Measurements from ENCODE around the gene AFAP1. TPM values are rescaled to one million over a fixed set of nuclear protein-coding genes. Genes with fewer than 3 reads are reported as not detected.

Gene AFAP1
- total RNA-seq, 5 donors from 2014 or later (not counting 1 experiment from before 2014, with no cell fraction given): 4.8 to 34.8 (median 20.3) TPM

GRCh38 chr4:7732263-7732662 lies 207.4 kb downstream of the AFAP1 start:
- ChIA-PET CTCF (no interaction called here), POLR2A (no interaction called here)
- Histone ChIP-seq H3K9me3 (no peaks in the 10 kb centered on the region), H3K4me1 (ENCODE audit: control insufficient read depth in 1 of 2, extremely low read depth in 1 of 2, insufficient read depth in 2 of 2, low read length in 2 of 2) (no peaks in the 10 kb centered on the region), H3K36me3 (ENCODE audit: control insufficient read depth in 2 of 2, extremely low read depth in 1 of 2, insufficient read depth in 1 of 2, low read length in 1 of 2) (no peaks in the 10 kb centered on the region), H3K4me3 (ENCODE audit: control insufficient read depth in 1 of 2, extremely low read depth in 1 of 2, low read length in 1 of 2) (no peak overlapping the region), H3K27me3 (replicated peaks in 1 of 2; ENCODE audit: control insufficient read depth in 2 of 2, extremely low read depth in 1 of 2, insufficient read depth in 2 of 2, low read length in 1 of 2) (peaks cover 0 to 14% of the 10 kb centered on the region in 2 experiments), H3K27ac (ENCODE audit: low read length) (no peak overlapping the region)
- Mint-ChIP-seq H3K27ac (no peak overlapping the region), H3K9me3 (no peaks in the 10 kb centered on the region), H3K4me1 (no peaks in the 10 kb centered on the region), H3K4me3 (no peak overlapping the region), H3K27me3 (no peaks in the 10 kb centered on the region), H3K36me3 (no peaks in the 10 kb centered on the region)
- ATAC-seq (replicated peaks in 1 of 4) (no peak), DNase-seq (no peak)
- 92% methylated on average over 2 of the region's 9 CpGs for WGBS (ENCODE audit: insufficient coverage)

GRCh38 chr4:7731437-7731836 lies 208.2 kb downstream of the AFAP1 start:
- H3K27me3 ChIP-seq (replicated peaks in 1 of 2; ENCODE audit: control insufficient read depth in 2 of 2, extremely low read depth in 1 of 2, insufficient read depth in 2 of 2, low read length in 1 of 2): peaks cover 0 to 13% of the 10 kb centered on the region in 2 experiments
- H3K36me3 ChIP-seq (ENCODE audit: control insufficient read depth in 2 of 2, extremely low read depth in 1 of 2, insufficient read depth in 1 of 2, low read length in 1 of 2): no peaks in the 10 kb centered on the region
- H3K9me3 Mint-ChIP-seq: no peaks in the 10 kb centered on the region
- H3K27ac ChIP-seq (ENCODE audit: low read length): no peak overlapping the region
- H3K4me3 ChIP-seq (ENCODE audit: control insufficient read depth in 1 of 2, extremely low read depth in 1 of 2, low read length in 1 of 2): no peak overlapping the region
- H3K4me1 ChIP-seq (ENCODE audit: control insufficient read depth in 1 of 2, extremely low read depth in 1 of 2, insufficient read depth in 2 of 2, low read length in 2 of 2): no peaks in the 10 kb centered on the region
- no peak overlapping the region for H3K27ac Mint-ChIP-seq
- no peaks in the 10 kb centered on the region for H3K36me3 Mint-ChIP-seq
- DNase-seq: no peak
- POLR2A ChIA-PET: no interaction called here
- no CpG with 5 or more reads among the region's 4 CpGs for WGBS (ENCODE audit: insufficient coverage)
- H3K9me3 ChIP-seq: no peaks in the 10 kb centered on the region
- H3K4me3 Mint-ChIP-seq: no peak overlapping the region
- H3K27me3 Mint-ChIP-seq: no peaks in the 10 kb centered on the region
- H3K4me1 Mint-ChIP-seq: no peaks in the 10 kb centered on the region
- no peak for ATAC-seq (replicated peaks in 1 of 4)
- CTCF ChIA-PET: no interaction called here

GRCh38 chr4:7727749-7728148 lies 211.9 kb downstream of the AFAP1 start:
- Histone ChIP-seq H3K27ac (ENCODE audit: low read length) (no peak overlapping the region), H3K27me3 (replicated peaks in 1 of 2; ENCODE audit: control insufficient read depth in 2 of 2, extremely low read depth in 1 of 2, insufficient read depth in 2 of 2, low read length in 1 of 2) (peaks cover 0 to 8% of the 10 kb centered on the region in 2 experiments), H3K4me1 (ENCODE audit: control insufficient read depth in 1 of 2, extremely low read depth in 1 of 2, insufficient read depth in 2 of 2, low read length in 2 of 2) (no peaks in the 10 kb centered on the region), H3K36me3 (ENCODE audit: control insufficient read depth in 2 of 2, extremely low read depth in 1 of 2, insufficient read depth in 1 of 2, low read length in 1 of 2) (no peaks in the 10 kb centered on the region), H3K9me3 (no peaks in the 10 kb centered on the region), H3K4me3 (ENCODE audit: control insufficient read depth in 1 of 2, extremely low read depth in 1 of 2, low read length in 1 of 2) (no peak overlapping the region)
- Mint-ChIP-seq H3K36me3 (no peaks in the 10 kb centered on the region), H3K27me3 (no peaks in the 10 kb centered on the region), H3K4me3 (no peak overlapping the region), H3K4me1 (no peaks in the 10 kb centered on the region), H3K9me3 (peaks cover 0 to 6% (median 0%) of the 10 kb centered on the region in 3 donors), H3K27ac (no peak overlapping the region)
- ChIA-PET POLR2A (no interaction called here), CTCF (interaction anchor here in 1 of 2 donors (0.6 kb wide), 1 partner anchor 1628 kb away, joined by 7 read pairs; no protein-coding TSS in a partner anchor)
- ATAC-seq (replicated peaks in 1 of 4): no peak
- no peak for DNase-seq
- no CpG with 5 or more reads among the region's 1 CpG for WGBS (ENCODE audit: insufficient coverage)

- no peaks in the 10 kb centered on the region for H3K36me3 ChIP-seq (ENCODE audit: control insufficient read depth in 2 of 2, extremely low read depth in 1 of 2, insufficient read depth in 1 of 2, low read length in 1 of 2)
- Mint-ChIP-seq H3K27ac (no peak overlapping the region), H3K4me1 (peaks cover 0 to 5% (median 0%) of the 10 kb centered on the region in 3 donors), H3K4me3 (no peak overlapping the region), H3K27me3 (peaks cover 4% of the 10 kb centered on the region in 2 donors), H3K9me3 (peaks cover 0 to 6% (median 0%) of the 10 kb centered on the region in 3 donors), H3K36me3 (no peaks in the 10 kb centered on the region)
- no peaks in the 10 kb centered on the region for H3K9me3 ChIP-seq
- WGBS (ENCODE audit: insufficient coverage): 79% methylated on average over 17 of the region's 22 CpGs
- no peaks in the 10 kb centered on the region for H3K4me1 ChIP-seq (ENCODE audit: control insufficient read depth in 1 of 2, extremely low read depth in 1 of 2, insufficient read depth in 2 of 2, low read length in 2 of 2)
- POLR2A ChIA-PET: no interaction called here
- no peak overlapping the region for H3K4me3 ChIP-seq (ENCODE audit: control insufficient read depth in 1 of 2, extremely low read depth in 1 of 2, low read length in 1 of 2)
- DNase-seq (no peak), ATAC-seq (replicated peaks in 1 of 4) (no peak)
- H3K27ac ChIP-seq (ENCODE audit: low read length): no peak overlapping the region
- H3K27me3 ChIP-seq (replicated peaks in 1 of 2; ENCODE audit: control insufficient read depth in 2 of 2, extremely low read depth in 1 of 2, insufficient read depth in 2 of 2, low read length in 1 of 2): peaks cover 0 to 14% of the 10 kb centered on the region in 2 experiments
- CTCF ChIA-PET: interaction anchor here in 1 of 2 donors (0.6 kb wide), 1 partner anchor 1627 kb away, joined by 7 read pairs; no protein-coding TSS in a partner anchor
Measured at GRCh38 chr4:7726665-7727413, 212.8 kb downstream of the AFAP1 start.

- ChIA-PET POLR2A (no interaction called here), CTCF (no interaction called here)
- Histone ChIP-seq H3K27me3 (replicated peaks in 1 of 2; ENCODE audit: control insufficient read depth in 2 of 2, extremely low read depth in 1 of 2, insufficient read depth in 2 of 2, low read length in 1 of 2) (peaks cover 0 to 16% of the 10 kb centered on the region in 2 experiments), H3K9me3 (no peaks in the 10 kb centered on the region), H3K27ac (ENCODE audit: low read length) (no peak overlapping the region), H3K4me1 (ENCODE audit: control insufficient read depth in 1 of 2, extremely low read depth in 1 of 2, insufficient read depth in 2 of 2, low read length in 2 of 2) (no peaks in the 10 kb centered on the region), H3K4me3 (ENCODE audit: control insufficient read depth in 1 of 2, extremely low read depth in 1 of 2, low read length in 1 of 2) (no peak overlapping the region), H3K36me3 (ENCODE audit: control insufficient read depth in 2 of 2, extremely low read depth in 1 of 2, insufficient read depth in 1 of 2, low read length in 1 of 2) (no peaks in the 10 kb centered on the region)
- DNase-seq (no peak), ATAC-seq (replicated peaks in 1 of 4) (no peak)
- Mint-ChIP-seq H3K27me3 (peaks cover 4 to 5% of the 10 kb centered on the region in 2 donors), H3K9me3 (peaks cover 0 to 6% (median 0%) of the 10 kb centered on the region in 3 donors), H3K36me3 (no peaks in the 10 kb centered on the region), H3K27ac (no peak overlapping the region), H3K4me3 (no peak overlapping the region), H3K4me1 (peaks cover 0 to 5% (median 0%) of the 10 kb centered on the region in 3 donors)
- 92% methylated on average over 4 of the region's 9 CpGs for WGBS (ENCODE audit: insufficient coverage)
Measured at GRCh38 chr4:7725951-7726350, 213.7 kb downstream of the AFAP1 start.

- Histone ChIP-seq H3K36me3 (ENCODE audit: control insufficient read depth in 2 of 2, extremely low read depth in 1 of 2, insufficient read depth in 1 of 2, low read length in 1 of 2) (no peaks in the 10 kb centered on the region), H3K4me3 (ENCODE audit: control insufficient read depth in 1 of 2, extremely low read depth in 1 of 2, low read length in 1 of 2) (no peak overlapping the region), H3K4me1 (ENCODE audit: control insufficient read depth in 1 of 2, extremely low read depth in 1 of 2, insufficient read depth in 2 of 2, low read length in 2 of 2) (peaks cover 0 to 8% of the 10 kb centered on the region in 2 experiments), H3K27me3 (replicated peaks in 1 of 2; ENCODE audit: control insufficient read depth in 2 of 2, extremely low read depth in 1 of 2, insufficient read depth in 2 of 2, low read length in 1 of 2) (peaks cover 0 to 24% of the 10 kb centered on the region in 2 experiments), H3K27ac (ENCODE audit: low read length) (no peak overlapping the region), H3K9me3 (no peaks in the 10 kb centered on the region)
- Mint-ChIP-seq H3K9me3 (peaks cover 0 to 6% (median 0%) of the 10 kb centered on the region in 3 donors), H3K36me3 (no peaks in the 10 kb centered on the region), H3K27ac (no peak overlapping the region), H3K27me3 (peaks cover 8 to 10% of the 10 kb centered on the region in 2 donors), H3K4me1 (peaks cover 3 to 5% (median 4%) of the 10 kb centered on the region in 3 donors), H3K4me3 (no peak overlapping the region)
- DNase-seq: no peak
- CTCF ChIA-PET: no interaction called here
- POLR2A ChIA-PET: no interaction called here
- ATAC-seq (replicated peaks in 1 of 4): no peak
- WGBS (ENCODE audit: insufficient coverage): 96% methylated on average over 16 of the region's 16 CpGs
Measured at GRCh38 chr4:7723625-7724024, 216.0 kb downstream of the AFAP1 start.
